Measurements from ENCODE around the gene VRK1. TPM values are rescaled to one million over a fixed set of nuclear protein-coding genes. Genes with fewer than 3 reads are reported as not detected.

VRK1 gene
- total and polyA plus RNA-seq, 2 of the 4 experiments (the other 2 are of a cell fraction) = 14.2 to 19.9 TPM

GRCh38 chr14:96928779-96929380 is 131.7 kb downstream of the VRK1 start:
- dilution Hi-C loops (cut with HindIII; ENCODE audit: low sequenced_read_pairs, unreplicated experiment) (no loop called here), intact Hi-C loops (cut with micrococcal nuclease) (no loop called here), in situ Hi-C loops (cut with MboI; ENCODE audit: low sequenced_read_pairs) (no loop called here)
- Histone ChIP-seq H4K5ac (ENCODE audit: low read depth, low read length) (no peak overlapping the region), H4K91ac (ENCODE audit: insufficient read depth, low read depth, low read length) (no peak overlapping the region), H4K8ac (ENCODE audit: low read depth in 2 of 2, low read length in 2 of 2) (no peak overlapping the region), H3K9me1 (ENCODE audit: insufficient read depth, low read length) (no peaks in the 10 kb centered on the region), H3K14ac (replicated peaks; ENCODE audit: low read depth, low read length) (no peak overlapping the region), H2BK120ac (ENCODE audit: low read depth, low read length) (no peak overlapping the region), H3K4me1 (ENCODE audit: control insufficient read depth, insufficient read depth, low read length) (no peaks in the 10 kb centered on the region), H4K20me1 (ENCODE audit: insufficient read depth, low read length) (no peaks in the 10 kb centered on the region), H3K4ac (ENCODE audit: low read depth, low read length) (no peak overlapping the region), H2AFZ (replicated peaks; ENCODE audit: low read length, poor library complexity) (no peak overlapping the region), H3K27ac (ENCODE audit: insufficient read depth, low read length) (no peak overlapping the region), H3K4me2 (ENCODE audit: low read depth, low read length) (no peak overlapping the region), H3K18ac (ENCODE audit: low read depth, low read length) (no peak overlapping the region), H3K36me3 (ENCODE audit: control insufficient read depth, insufficient read depth, low read length) (no peaks in the 10 kb centered on the region), H3K4me3 (ENCODE audit: insufficient read depth, low read depth, low read length) (no peak overlapping the region), H2BK5ac (ENCODE audit: low read depth, low read length, poor library complexity, severe bottlenecking) (no peak overlapping the region), H2AK5ac (ENCODE audit: low read depth, low read length) (no peak overlapping the region), H3K79me1 (ENCODE audit: low read depth in 1 of 2, low read length in 2 of 2) (no peaks in the 10 kb centered on the region), H3K56ac (ENCODE audit: extremely low read depth, insufficient read depth, low read length) (no peak overlapping the region), H2BK20ac (ENCODE audit: low read depth, low read length) (no peak overlapping the region), H2BK15ac (ENCODE audit: low read depth, low read length) (no peak overlapping the region), H3K27me3 (ENCODE audit: control insufficient read depth, insufficient read depth, low read length) (no peaks in the 10 kb centered on the region), H3K23ac (ENCODE audit: low read depth, low read length) (no peak overlapping the region), H3K9me3 (ENCODE audit: control insufficient read depth, insufficient read depth, low read length) (peaks cover 25% of the 10 kb centered on the region), H3K9ac (ENCODE audit: low read depth, low read length) (no peak overlapping the region), H2AK9ac (replicated peaks; ENCODE audit: low read depth, low read length, poor library complexity) (no peak overlapping the region)
- ATAC-seq (ENCODE audit: low read depth) (no peak), DNase-seq (no peak)
- ChIA-PET CTCF (no interaction called here), POLR2A (ENCODE audit: unreplicated experiment) (no interaction called here)
- no peak for TF ChIP-seq CTCF (conservative IDR thresholded peaks at IDR 0.05; ENCODE audit: low read depth, low read length)
- TF ChIP-seq POLR2A (IDR thresholded peaks at IDR 0.05; ENCODE audit: low read depth, low read length) = no peak
- no peak for TF ChIP-seq CHD1 (IDR thresholded peaks at IDR 0.05; ENCODE audit: low read depth, low read length)
- no peak for TF ChIP-seq ELK1 (IDR thresholded peaks at IDR 0.05; ENCODE audit: borderline replicate concordance, low read depth, low read length)
- TF ChIP-seq MXI1 (IDR thresholded peaks at IDR 0.05; ENCODE audit: borderline replicate concordance, low read depth, low read length) = no peak
- no peak for TF ChIP-seq RCOR1 (IDR thresholded peaks at IDR 0.05; ENCODE audit: insufficient replicate concordance, low read length)
- TF ChIP-seq BHLHE40 (IDR thresholded peaks at IDR 0.05; ENCODE audit: low read depth, low read length) = no peak
- no peak for TF ChIP-seq NFE2L2 (IDR thresholded peaks at IDR 0.05; ENCODE audit: low read depth, low read length)
- TF ChIP-seq CEBPB (IDR thresholded peaks at IDR 0.05; ENCODE audit: low read depth, low read length) = no peak
- no peak for TF ChIP-seq USF2 (IDR thresholded peaks at IDR 0.05; ENCODE audit: low read depth, low read length)
- no peak for TF ChIP-seq RAD21 (IDR thresholded peaks at IDR 0.05; ENCODE audit: low read length)
- TF ChIP-seq FOS (IDR thresholded peaks at IDR 0.05; ENCODE audit: low read depth, low read length) = no peak
- no peak for TF ChIP-seq MAFK (IDR thresholded peaks at IDR 0.05; ENCODE audit: low read depth, low read length)
- no peak for TF ChIP-seq SMC3 (IDR thresholded peaks at IDR 0.05; ENCODE audit: low read depth, low read length)
- TF ChIP-seq MAZ (IDR thresholded peaks at IDR 0.05; ENCODE audit: borderline replicate concordance, low read depth, low read length) = no peak
- no peak for TF ChIP-seq RFX5 (IDR thresholded peaks at IDR 0.05; ENCODE audit: low read depth, low read length)
- no TSS peak for BruUV-seq (replicated peaks)
- 74 to 100% methylated on average over 1 to 3 of the region's 3 CpGs for WGBS, 2 experiments (ENCODE audit: extremely low coverage in 2 of 2, insufficient read length in 1 of 2)
